IMR-90 (cell line): Measurements from ENCODE around the gene ANKDD1A.

Experiments used
- CTCF ChIP-seq: conservative IDR thresholded peaks from 2 replicates; pipeline ENCODE4 v1.5.1; 2012; ENCODE audit warnings: mild to moderate bottlenecking, low read depth, low read length, improper control_type of control experiment
- FOS ChIP-seq: fragments of 150-350 bp; IDR thresholded peaks from 2 replicates; pipeline ENCODE4 v1.6.1; 2016; ENCODE audit warnings: low read depth, low read length
- MAFK ChIP-seq: IDR thresholded peaks from 2 replicates; pipeline ENCODE4 v1.6.1; 2012; ENCODE audit warnings: low read depth, low read length, improper control_type of control experiment
- MXI1 ChIP-seq: IDR thresholded peaks from 2 replicates; pipeline ENCODE4 v1.6.1; 2012; ENCODE audit warnings: low read depth, mild to moderate bottlenecking, low read length, moderate library complexity, borderline replicate concordance
- POLR2A ChIP-seq: IDR thresholded peaks from 2 replicates; pipeline ENCODE4 v1.6.1; 2012; ENCODE audit warnings: mild to moderate bottlenecking, low read depth, low read length
- RAD21 ChIP-seq: IDR thresholded peaks from 2 replicates; pipeline ENCODE4 v1.6.1; 2012; ENCODE audit warnings: low read length, improper control_type of control experiment

GRCh38 chr15:64864068-64864467, 47.6 kb upstream of the ANKDD1A start:
- TF ChIP-seq FOS (no peak), RAD21 (no peak), CTCF (no peak), MXI1 (no peak), POLR2A (no peak), MAFK (no peak)
